ENCODE results near the gene MIPEP. TPM values are rescaled to one million over a fixed set of nuclear protein-coding genes. Genes with fewer than 3 reads are reported as not detected.

MIPEP gene
- total RNA-seq, 1 donor from 2014 or later: 29.9 TPM

GRCh38 chr13:23715762-23716235, 173.4 kb downstream of the MIPEP start:
- no peak for DNase-seq (ENCODE audit: low spot score)

GRCh38 chr13:23715092-23715761, 174.0 kb downstream of the MIPEP start:
- DNase-seq (ENCODE audit: low spot score): no peak

GRCh38 chr13:23714672-23715071, 174.5 kb downstream of the MIPEP start:
- DNase-seq (ENCODE audit: low spot score): no peak

- DNase-seq (ENCODE audit: low spot score): no peak
Observed at GRCh38 chr13:23711355-23711754, 177.8 kb downstream of the MIPEP start.

GRCh38 chr13:23710366-23710765, 178.8 kb downstream of the MIPEP start:
- DNase-seq (ENCODE audit: low spot score): no peak

GRCh38 chr13:23709536-23709935, 179.7 kb downstream of the MIPEP start:
- DNase-seq (ENCODE audit: low spot score): peak; percentile 33

- DNase-seq (ENCODE audit: low spot score): no peak
Observed at GRCh38 chr13:23707674-23708073, 181.5 kb downstream of the MIPEP start.

GRCh38 chr13:23705583-23705982, 183.6 kb downstream of the MIPEP start:
- peak; percentile 17 for DNase-seq (ENCODE audit: low spot score)

- no peak for DNase-seq (ENCODE audit: low spot score)
Observed at GRCh38 chr13:23703246-23703860, 185.8 kb downstream of the MIPEP start.

- DNase-seq (ENCODE audit: low spot score): no peak
Observed at GRCh38 chr13:23701636-23702035, 187.6 kb downstream of the MIPEP start.

GRCh38 chr13:23701186-23701585, 188.0 kb downstream of the MIPEP start:
- DNase-seq (ENCODE audit: low spot score): no peak

GRCh38 chr13:23699271-23699670, 189.9 kb downstream of the MIPEP start:
- no peak for DNase-seq (ENCODE audit: low spot score)

GRCh38 chr13:23697772-23698313, 191.4 kb downstream of the MIPEP start:
- no peak for DNase-seq (ENCODE audit: low spot score)

GRCh38 chr13:23696610-23697009, 192.6 kb downstream of the MIPEP start:
- peak; percentile 15 for DNase-seq (ENCODE audit: low spot score)

- peak; percentile 44 for DNase-seq (ENCODE audit: low spot score)
Observed at GRCh38 chr13:23695711-23696464, 193.3 kb downstream of the MIPEP start.

GRCh38 chr13:23695196-23695595, 194.0 kb downstream of the MIPEP start:
- no peak for DNase-seq (ENCODE audit: low spot score)

GRCh38 chr13:23692816-23693215, 196.4 kb downstream of the MIPEP start:
- DNase-seq (ENCODE audit: low spot score): no peak

GRCh38 chr13:23690668-23691067, 198.5 kb downstream of the MIPEP start:
- DNase-seq (ENCODE audit: low spot score): no peak

GRCh38 chr13:23688336-23688735, 200.9 kb downstream of the MIPEP start:
- DNase-seq (ENCODE audit: low spot score): no peak

GRCh38 chr13:23687614-23688013, 201.6 kb downstream of the MIPEP start:
- no peak for DNase-seq (ENCODE audit: low spot score)

GRCh38 chr13:23686948-23687347, 202.3 kb downstream of the MIPEP start:
- DNase-seq (ENCODE audit: low spot score): no peak

GRCh38 chr13:23685416-23685815, 203.8 kb downstream of the MIPEP start:
- DNase-seq (ENCODE audit: low spot score): no peak
